ENCODE measurements around the gene SLC35B1.
"Not testable (repeated sequence)": the region's sequence is repeated elsewhere in the genome, so short reads cannot be mapped to it uniquely, and the experiment has no call there.

The SLC35B1 gene

GRCh38 chr17:49725452-49726130 lies 17.8 kb upstream of the SLC35B1 start:
- H3K4me3 ChIP-seq (ENCODE audit: low read length) = no peak overlapping the region
- no peak for DNase-seq (ENCODE audit: low read depth)
- no peak for TF ChIP-seq CTCF (IDR thresholded peaks at IDR 0.05; ENCODE audit: insufficient read depth, low read depth, low read length, missing control alignments)

GRCh38 chr17:49724552-49724951 lies 16.8 kb upstream of the SLC35B1 start:
- DNase-seq (ENCODE audit: low read depth) = not testable (repeated sequence)

GRCh38 chr17:49723423-49723822 lies 15.7 kb upstream of the SLC35B1 start:
- TF ChIP-seq CTCF (IDR thresholded peaks at IDR 0.05; ENCODE audit: insufficient read depth, low read depth, low read length, missing control alignments) = no peak
- DNase-seq (ENCODE audit: low read depth) = no peak
- H3K4me3 ChIP-seq (ENCODE audit: low read length) = no peak overlapping the region

More at GRCh38 chr17:49724552-49724951, 16.8 kb upstream of the SLC35B1 start:
- H3K4me3 ChIP-seq (ENCODE audit: low read length) = not testable (repeated sequence)

GRCh38 chr17:49722066-49722465 lies 14.3 kb upstream of the SLC35B1 start:
- H3K4me3 ChIP-seq (ENCODE audit: low read length) = no peak overlapping the region
- no peak for TF ChIP-seq CTCF (IDR thresholded peaks at IDR 0.05; ENCODE audit: insufficient read depth, low read depth, low read length, missing control alignments)
- DNase-seq (ENCODE audit: low read depth) = no peak

- H3K4me3 ChIP-seq (ENCODE audit: low read length) = no peak overlapping the region
- TF ChIP-seq CTCF (IDR thresholded peaks at IDR 0.05; ENCODE audit: insufficient read depth, low read depth, low read length, missing control alignments) = no peak
- no peak for DNase-seq (ENCODE audit: low read depth)
Observed at GRCh38 chr17:49717371-49717861, 9.7 kb upstream of the SLC35B1 start.

- H3K4me3 ChIP-seq (ENCODE audit: low read length) = no peak overlapping the region
- no peak for DNase-seq (ENCODE audit: low read depth)
- no peak for TF ChIP-seq CTCF (IDR thresholded peaks at IDR 0.05; ENCODE audit: insufficient read depth, low read depth, low read length, missing control alignments)
Observed at GRCh38 chr17:49716668-49717364, 9.1 kb upstream of the SLC35B1 start.

- no peak overlapping the region for H3K4me3 ChIP-seq (ENCODE audit: low read length)
- TF ChIP-seq CTCF (IDR thresholded peaks at IDR 0.05; ENCODE audit: insufficient read depth, low read depth, low read length, missing control alignments) = no peak
- no peak for DNase-seq (ENCODE audit: low read depth)
Observed at GRCh38 chr17:49715717-49716279, 8.0 kb upstream of the SLC35B1 start.
